Measurements from ENCODE around the gene ELFN1. TPM values are rescaled to one million over a fixed set of nuclear protein-coding genes. Genes with fewer than 3 reads are reported as not detected.

The ELFN1 gene
- total and polyA plus RNA-seq, 7 experiments from 2014 or later = 0.19 TPM; not detected in 6

DNA sequence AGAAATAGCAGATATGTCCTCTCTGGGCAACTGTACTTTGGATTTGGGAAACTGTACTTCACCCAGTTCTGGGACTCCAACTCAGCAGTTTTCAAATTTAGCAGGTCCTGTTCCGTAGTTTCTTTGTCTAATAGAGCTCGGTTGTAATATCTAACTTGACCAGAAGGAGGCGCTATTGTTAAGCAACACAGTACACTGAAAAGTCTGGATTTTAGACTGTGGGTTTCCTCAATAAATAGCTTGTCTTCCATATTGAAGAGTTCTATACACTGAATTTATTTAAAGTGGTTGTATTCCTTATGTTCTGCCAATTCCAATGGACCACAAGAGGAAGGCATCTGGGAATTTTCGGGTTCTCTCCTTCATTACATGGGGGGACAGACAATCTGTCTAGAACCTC lies 39.8 kb downstream of the ELFN1 start:
- DNase-seq = peak in 1 of 9 donors; percentile 7
- CTCF ChIA-PET = no interaction called here
- no peaks in the 10 kb centered on the region for H3K4me1 ChIP-seq (ENCODE audit: control insufficient read depth in 2 of 2, insufficient read depth in 2 of 2, low read length in 2 of 2)

DNA sequence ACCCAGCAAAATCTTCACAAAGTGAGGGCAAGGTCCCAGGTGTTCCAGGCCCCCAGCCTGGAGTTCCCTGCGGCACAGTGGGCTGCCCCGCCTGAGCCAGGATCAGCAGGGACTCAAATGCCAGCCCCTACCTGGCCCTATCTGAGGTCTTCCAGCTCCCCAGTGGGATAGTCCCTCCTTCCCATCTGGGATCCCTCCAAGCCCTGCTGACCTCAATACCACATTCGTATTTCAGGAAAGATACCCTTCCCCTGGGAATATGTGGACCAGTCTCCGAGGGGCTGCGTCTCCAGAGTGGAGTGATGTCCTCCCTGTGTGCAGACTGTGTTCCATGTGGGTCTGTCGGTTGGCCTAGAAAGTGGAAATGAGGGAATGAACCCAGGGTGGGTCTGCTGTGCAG lies 40.9 kb downstream of the ELFN1 start:
- ChIA-PET POLR2A (no interaction called here), CTCF (no interaction called here)
- Mint-ChIP-seq H3K36me3 (no peaks in the 10 kb centered on the region), H3K9me3 (peaks cover 0 to 17% (median 4%) of the 10 kb centered on the region in 11 donors), H3K4me1 (peaks cover 0 to 3% (median 0%) of the 10 kb centered on the region in 7 donors), H3K4me3 (no peak overlapping the region), H3K27me3 (peaks cover 0 to 6% (median 0%) of the 10 kb centered on the region in 5 donors), H3K27ac (peak overlapping the region in 1 of 9 donors; percentile 35)
- H3K27ac ChIP-seq (ENCODE audit: low read depth, low read length) = no peak overlapping the region
- no peak overlapping the region for H3K4me3 ChIP-seq (ENCODE audit: low read length)
- H3K4me1 ChIP-seq (ENCODE audit: control insufficient read depth in 2 of 2, insufficient read depth in 2 of 2, low read length in 2 of 2) = no peaks in the 10 kb centered on the region
- ATAC-seq (no peak), DNase-seq (no peak)
- H3K36me3 ChIP-seq (ENCODE audit: control insufficient read depth in 2 of 3, insufficient read depth in 3 of 3, low read length in 3 of 3) = no peaks in the 10 kb centered on the region
- H3K27me3 ChIP-seq (ENCODE audit: control insufficient read depth in 2 of 2, insufficient read depth in 2 of 2, low read length in 2 of 2) = no peaks in the 10 kb centered on the region
- intact Hi-C loops (cut with micrococcal nuclease) = no loop called here
- peaks cover 0 to 11% (median 0%) of the 10 kb centered on the region in 3 experiments for H3K9me3 ChIP-seq (ENCODE audit: control insufficient read depth in 2 of 3, low read length in 3 of 3)

More for the DNA sequence above, 39.8 kb downstream of the ELFN1 start:
- peaks cover 0 to 17% (median 4%) of the 10 kb centered on the region in 11 donors for H3K9me3 Mint-ChIP-seq
- no peak for ATAC-seq
- Histone ChIP-seq H3K9me3 (ENCODE audit: control insufficient read depth in 2 of 3, low read length in 3 of 3) (peaks cover 0 to 11% (median 0%) of the 10 kb centered on the region in 3 experiments), H3K27me3 (ENCODE audit: control insufficient read depth in 2 of 2, insufficient read depth in 2 of 2, low read length in 2 of 2) (no peaks in the 10 kb centered on the region), H3K4me3 (ENCODE audit: low read length) (no peak overlapping the region), H3K36me3 (ENCODE audit: control insufficient read depth in 2 of 3, insufficient read depth in 3 of 3, low read length in 3 of 3) (no peaks in the 10 kb centered on the region), H3K27ac (ENCODE audit: low read depth, low read length) (no peak overlapping the region)
- no peak overlapping the region for H3K4me3 Mint-ChIP-seq
- peaks cover 0 to 3% (median 0%) of the 10 kb centered on the region in 7 donors for H3K4me1 Mint-ChIP-seq
- H3K27me3 Mint-ChIP-seq = peaks cover 0 to 6% (median 0%) of the 10 kb centered on the region in 5 donors
- no peak overlapping the region for H3K27ac Mint-ChIP-seq
- POLR2A ChIA-PET = no interaction called here
- H3K36me3 Mint-ChIP-seq = no peaks in the 10 kb centered on the region
- intact Hi-C loops (cut with micrococcal nuclease) = no loop called here

DNA sequence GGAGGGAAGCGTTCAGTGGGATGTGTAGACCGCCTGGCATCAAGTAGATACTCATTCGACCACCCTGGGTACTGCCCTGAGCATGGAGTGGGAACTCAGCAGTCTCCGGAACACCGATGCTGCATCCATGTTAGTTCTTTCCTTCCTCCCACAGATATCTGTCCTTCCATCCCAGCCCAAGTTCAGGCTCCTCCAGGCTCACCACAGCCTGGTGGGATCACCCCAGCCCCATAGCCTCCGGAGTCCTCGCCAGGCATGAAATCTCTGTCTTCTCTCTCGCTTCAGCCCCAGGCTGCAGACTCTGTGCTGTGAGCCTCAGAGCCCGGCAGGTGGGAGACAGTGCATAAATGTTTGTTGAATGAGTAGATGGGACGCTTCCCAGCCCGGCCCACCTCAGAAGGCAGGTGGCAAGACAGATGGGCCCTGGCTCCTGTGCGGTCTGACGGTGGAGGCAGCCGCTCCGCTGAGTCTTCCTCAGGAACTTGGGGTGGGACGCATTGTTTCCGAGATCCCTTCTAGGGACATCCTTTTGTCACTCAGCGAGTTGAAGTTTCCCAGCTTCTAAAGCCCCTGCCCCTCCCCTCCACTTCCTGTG lies 42.9 kb downstream of the ELFN1 start:
- Mint-ChIP-seq H3K9me3 (peaks cover 0 to 17% (median 4%) of the 10 kb centered on the region in 11 donors), H3K4me1 (peaks cover 0 to 7% (median 3%) of the 10 kb centered on the region in 7 donors), H3K27ac (no peak overlapping the region), H3K4me3 (no peak overlapping the region), H3K27me3 (peaks cover 0 to 6% (median 3%) of the 10 kb centered on the region in 5 donors), H3K36me3 (no peaks in the 10 kb centered on the region)
- Histone ChIP-seq H3K4me3 (ENCODE audit: low read length) (no peak overlapping the region), H3K27me3 (ENCODE audit: control insufficient read depth in 2 of 2, insufficient read depth in 2 of 2, low read length in 2 of 2) (no peaks in the 10 kb centered on the region), H3K27ac (ENCODE audit: low read depth, low read length) (no peak overlapping the region), H3K4me1 (ENCODE audit: control insufficient read depth in 2 of 2, insufficient read depth in 2 of 2, low read length in 2 of 2) (no peaks in the 10 kb centered on the region), H3K36me3 (ENCODE audit: control insufficient read depth in 2 of 3, insufficient read depth in 3 of 3, low read length in 3 of 3) (no peaks in the 10 kb centered on the region), H3K9me3 (ENCODE audit: control insufficient read depth in 2 of 3, low read length in 3 of 3) (peaks cover 0 to 11% (median 0%) of the 10 kb centered on the region in 3 experiments)
- intact Hi-C loops (cut with micrococcal nuclease) = no loop called here
- ChIA-PET POLR2A (no interaction called here), CTCF (no interaction called here)
- DNase-seq = no peak
- ATAC-seq = no peak

DNA sequence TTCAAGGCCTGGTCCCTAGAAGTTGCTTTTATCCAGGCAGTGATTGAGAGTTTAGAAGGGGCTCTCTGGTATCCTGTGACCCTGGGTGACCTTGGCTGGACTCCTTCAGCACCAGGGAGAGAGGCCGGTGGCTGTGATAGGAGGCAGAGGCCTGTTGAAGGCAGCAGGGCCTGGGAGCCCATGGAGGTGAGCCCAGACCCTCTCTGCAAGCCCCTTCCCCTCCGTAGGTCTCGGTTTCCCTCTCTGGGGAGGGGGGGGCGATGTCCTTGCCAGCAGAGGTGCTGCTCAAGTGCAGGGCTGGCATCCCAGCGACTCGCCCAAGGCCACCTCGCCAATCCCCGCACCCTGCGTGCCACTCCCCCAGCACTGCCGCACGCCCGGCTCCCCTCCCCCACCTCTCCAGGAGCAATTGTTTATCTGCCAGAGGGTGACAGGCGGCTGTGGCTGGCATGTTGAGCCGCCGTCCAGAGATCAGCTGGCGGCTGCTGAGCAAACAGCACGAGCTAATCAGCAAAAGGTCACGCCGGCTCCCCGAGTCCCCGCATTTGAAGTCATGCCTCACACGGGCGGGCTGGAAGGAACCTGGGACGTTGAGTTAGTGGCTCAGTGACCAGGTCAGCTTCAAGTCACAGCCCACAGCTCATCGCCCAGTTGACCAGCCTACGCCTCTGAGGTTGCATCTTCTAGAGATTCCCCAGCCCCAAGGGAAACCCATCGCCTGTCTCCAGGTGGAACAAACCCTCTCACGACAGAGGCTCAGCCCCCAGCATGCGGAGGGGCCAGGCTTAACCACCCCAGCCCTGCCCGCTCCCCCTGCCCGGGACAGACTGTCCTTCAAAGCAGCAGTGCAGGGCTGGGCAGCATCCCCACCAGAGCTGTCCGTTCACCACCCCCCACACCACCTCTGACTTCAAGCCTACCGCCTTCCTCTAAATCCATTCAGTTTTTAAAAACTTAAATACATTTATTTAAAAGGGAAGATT lies 43.7 kb downstream of the ELFN1 start:
- no peaks in the 10 kb centered on the region for H3K4me1 ChIP-seq (ENCODE audit: control insufficient read depth in 2 of 2, insufficient read depth in 2 of 2, low read length in 2 of 2)
- Mint-ChIP-seq H3K36me3 (no peaks in the 10 kb centered on the region), H3K4me3 (no peak overlapping the region), H3K27ac (no peak overlapping the region), H3K27me3 (peaks cover 0 to 4% (median 3%) of the 10 kb centered on the region in 5 donors), H3K4me1 (peaks cover 0 to 7% (median 3%) of the 10 kb centered on the region in 7 donors), H3K9me3 (peaks cover 0 to 17% (median 4%) of the 10 kb centered on the region in 11 donors)
- peaks cover 0 to 9% (median 0%) of the 10 kb centered on the region in 3 experiments for H3K9me3 ChIP-seq (ENCODE audit: control insufficient read depth in 2 of 3, low read length in 3 of 3)
- no peak for DNase-seq
- ChIA-PET CTCF (no interaction called here), POLR2A (no interaction called here)
- no peaks in the 10 kb centered on the region for H3K27me3 ChIP-seq (ENCODE audit: control insufficient read depth in 2 of 2, insufficient read depth in 2 of 2, low read length in 2 of 2)
- ATAC-seq = no peak
- no peak overlapping the region for H3K4me3 ChIP-seq (ENCODE audit: low read length)
- no peaks in the 10 kb centered on the region for H3K36me3 ChIP-seq (ENCODE audit: control insufficient read depth in 2 of 3, insufficient read depth in 3 of 3, low read length in 3 of 3)
- intact Hi-C loops (cut with micrococcal nuclease) = no loop called here
- no peak overlapping the region for H3K27ac ChIP-seq (ENCODE audit: low read depth, low read length)

DNA sequence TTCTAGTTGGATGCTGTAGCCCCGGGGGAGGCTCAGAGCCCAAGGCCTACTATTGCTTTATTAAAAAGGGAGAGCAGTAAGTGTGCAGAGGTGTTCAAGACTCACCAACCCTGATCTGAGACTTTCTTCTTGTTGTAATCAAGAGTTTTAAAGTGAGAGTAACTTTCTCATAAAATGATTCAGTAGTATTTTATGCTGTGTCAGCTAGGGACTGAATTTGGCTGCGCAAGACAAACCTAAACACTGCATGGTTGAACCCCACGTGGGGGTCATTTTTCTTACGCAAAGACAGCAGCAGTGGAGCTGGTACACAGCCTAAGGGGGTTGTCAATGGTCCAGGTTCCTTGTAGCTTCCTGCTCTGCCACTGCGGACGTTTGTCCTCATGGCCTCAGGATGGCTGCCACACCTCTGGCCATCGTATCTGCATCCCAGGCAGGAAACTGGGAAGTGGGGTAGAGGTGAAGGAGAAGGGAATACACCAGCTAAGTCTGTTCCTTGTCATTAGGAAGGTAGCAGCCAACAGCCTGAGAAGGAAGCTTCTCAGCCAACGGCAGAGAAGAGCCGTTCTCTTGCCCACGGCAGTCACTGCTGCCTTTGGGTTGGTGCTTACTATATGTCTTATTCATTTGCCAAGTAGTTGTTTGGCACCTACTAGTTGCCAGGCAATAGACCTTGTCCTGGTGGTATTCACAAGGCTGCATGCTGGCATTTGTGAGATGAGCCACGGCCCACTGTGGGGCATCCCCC lies 44.7 kb downstream of the ELFN1 start:
- H3K27ac Mint-ChIP-seq = no peak overlapping the region
- Histone ChIP-seq H3K27ac (ENCODE audit: low read depth, low read length) (no peak overlapping the region), H3K36me3 (ENCODE audit: control insufficient read depth in 2 of 3, insufficient read depth in 3 of 3, low read length in 3 of 3) (no peaks in the 10 kb centered on the region), H3K4me3 (ENCODE audit: low read length) (no peak overlapping the region), H3K9me3 (ENCODE audit: control insufficient read depth in 2 of 3, low read length in 3 of 3) (no peaks in the 10 kb centered on the region), H3K4me1 (ENCODE audit: control insufficient read depth in 2 of 2, insufficient read depth in 2 of 2, low read length in 2 of 2) (no peaks in the 10 kb centered on the region), H3K27me3 (ENCODE audit: control insufficient read depth in 2 of 2, insufficient read depth in 2 of 2, low read length in 2 of 2) (no peaks in the 10 kb centered on the region)
- no peak overlapping the region for H3K4me3 Mint-ChIP-seq
- ChIA-PET POLR2A (no interaction called here), CTCF (no interaction called here)
- peaks cover 0 to 10% (median 0%) of the 10 kb centered on the region in 11 donors for H3K9me3 Mint-ChIP-seq
- peaks cover 0 to 7% (median 3%) of the 10 kb centered on the region in 7 donors for H3K4me1 Mint-ChIP-seq
- peaks cover 0 to 3% (median 0%) of the 10 kb centered on the region in 5 donors for H3K27me3 Mint-ChIP-seq
- ATAC-seq (no peak), DNase-seq (no peak)
- intact Hi-C loops (cut with micrococcal nuclease) = no loop called here
- no peaks in the 10 kb centered on the region for H3K36me3 Mint-ChIP-seq

DNA sequence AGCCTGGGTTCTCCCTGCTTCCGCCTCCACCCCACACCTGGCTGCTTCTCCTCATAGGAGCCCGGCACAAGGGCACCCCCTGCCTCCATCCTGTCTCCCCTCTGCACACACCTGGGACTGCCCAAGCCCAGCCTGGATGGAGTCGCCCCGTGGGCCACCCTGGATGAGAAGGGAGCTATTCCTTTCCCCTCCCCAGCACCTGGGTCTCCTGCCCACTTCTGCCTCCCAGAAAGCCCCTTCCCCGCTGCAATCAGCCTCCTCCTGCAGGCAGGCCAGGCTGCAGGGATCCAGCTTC lies 45.2 kb downstream of the ELFN1 start:
- ChIA-PET CTCF (no interaction called here), POLR2A (no interaction called here)
- intact Hi-C loops (cut with micrococcal nuclease) = no loop called here
- no peaks in the 10 kb centered on the region for H3K36me3 ChIP-seq (ENCODE audit: control insufficient read depth in 2 of 3, insufficient read depth in 3 of 3, low read length in 3 of 3)
- ATAC-seq (no peak), DNase-seq (no peak)
- no peaks in the 10 kb centered on the region for H3K4me1 ChIP-seq (ENCODE audit: control insufficient read depth in 2 of 2, insufficient read depth in 2 of 2, low read length in 2 of 2)
- H3K9me3 ChIP-seq (ENCODE audit: control insufficient read depth in 2 of 3, low read length in 3 of 3) = no peaks in the 10 kb centered on the region
- Mint-ChIP-seq H3K27ac (no peak overlapping the region), H3K4me3 (no peak overlapping the region), H3K27me3 (peaks cover 0 to 3% (median 0%) of the 10 kb centered on the region in 5 donors), H3K9me3 (peaks cover 0 to 5% (median 0%) of the 10 kb centered on the region in 11 donors), H3K4me1 (peaks cover 0 to 7% (median 3%) of the 10 kb centered on the region in 7 donors), H3K36me3 (no peaks in the 10 kb centered on the region)
- no peaks in the 10 kb centered on the region for H3K27me3 ChIP-seq (ENCODE audit: control insufficient read depth in 2 of 2, insufficient read depth in 2 of 2, low read length in 2 of 2)
- H3K27ac ChIP-seq (ENCODE audit: low read depth, low read length) = no peak overlapping the region
- H3K4me3 ChIP-seq (ENCODE audit: low read length) = no peak overlapping the region

Data from naive thymus-derived CD4-positive, alpha-beta T cell (primary cell).